Activated T-cell treated with anti-CD3 and anti-CD28 coated beads, Interleukin-2, amount 50 U/mL, for 72 hours (primary cell): ENCODE measurements around the gene TXNRD2. TPM values are rescaled to one million over a fixed set of nuclear protein-coding genes. Genes with fewer than 3 reads are reported as not detected.
"Not testable (repeated sequence)": the region's sequence is repeated elsewhere in the genome, so short reads cannot be mapped to it uniquely, and the experiment has no call there.

Source experiments
- ATAC-seq, 2 donors: fragments of 150-1000 bp; cut with Tn5 transposase; replicated peaks in 1 of 2; 2 replicates each; pipeline ENCODE4 v1.10.0; 2021; ENCODE audit warnings: moderate library complexity in 2 of 2, mild to moderate bottlenecking in 1 of 2
- DNase-seq, 2 donors: peaks; one replicate each; pipeline ENCODE4 v3.0.0; 2021 to 2022; ENCODE audit warnings: mixed read lengths in 1 of 2
- H3K27ac Mint-ChIP-seq: one replicate; pipeline ENCODE4 v1.8.0; 2022; ENCODE audit warnings: mild to moderate bottlenecking, moderate library complexity, mixed read lengths
- H3K27me3 Mint-ChIP-seq: one replicate; pipeline ENCODE4 v1.8.0; 2022; ENCODE audit warnings: low read depth, mixed read lengths
- H3K36me3 Mint-ChIP-seq, 2 donors: one replicate each; pipeline ENCODE4 v1.8.0; 2022; ENCODE audit warnings: mixed read lengths in 2 of 2, mild to moderate bottlenecking in 1 of 2; ENCODE audit not compliant: insufficient read depth in 2 of 2
- H3K4me1 Mint-ChIP-seq: one replicate; pipeline ENCODE4 v1.8.0; 2022; ENCODE audit warnings: low read depth, mixed read lengths
- H3K4me3 Mint-ChIP-seq, 2 donors: one replicate each; pipeline ENCODE4 v1.8.0; 2022; ENCODE audit warnings: mild to moderate bottlenecking in 2 of 2, mixed read lengths in 2 of 2, moderate library complexity in 2 of 2
- H3K9me3 Mint-ChIP-seq, 2 donors: one replicate each; pipeline ENCODE4 v1.8.0; 2022; ENCODE audit warnings: mixed read lengths in 2 of 2
- total RNA-seq, 2 donors: library from RNA; stranded (reverse); gene quantifications; one replicate each; pipeline ENCODE4 v1.2.3, GENCODE V29; 2022

The TXNRD2 gene
- total RNA-seq, 2 donors from 2014 or later: 21.3 to 23.4 TPM

DNA sequence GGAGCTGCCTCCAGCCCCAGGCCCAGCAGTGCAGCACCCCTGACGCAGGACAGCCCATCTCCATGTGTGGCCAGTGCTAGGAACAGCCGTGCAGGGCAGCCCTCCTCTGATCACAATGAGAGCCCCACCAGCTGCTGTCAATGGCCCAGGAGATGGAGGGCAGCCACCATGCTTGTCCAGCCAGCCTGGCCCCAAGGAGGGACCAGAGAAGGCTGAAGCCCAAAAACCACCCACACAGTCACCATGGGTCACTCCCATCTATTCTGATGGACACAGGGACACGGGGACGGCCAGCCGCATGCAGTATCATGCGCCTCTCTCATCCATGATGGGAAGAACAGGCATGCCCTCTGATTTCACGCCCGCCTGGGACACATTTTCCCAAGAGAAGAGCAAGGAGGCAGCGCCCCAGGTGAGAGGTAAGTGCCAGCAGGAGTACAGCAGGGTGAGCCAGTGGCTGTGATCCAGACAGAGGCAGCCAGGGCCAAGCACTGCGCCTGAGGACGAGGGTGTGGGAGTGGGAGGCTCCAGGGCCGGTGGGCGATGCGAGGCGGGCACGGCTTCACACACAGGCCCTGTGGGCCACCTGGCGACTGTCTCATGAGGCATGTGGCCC, 53.4 kb downstream of the TXNRD2 start:
- Mint-ChIP-seq H3K4me1 (peaks cover 62% of the 10 kb centered on the region), H3K27me3 (no peaks in the 10 kb centered on the region), H3K36me3 (no peaks in the 10 kb centered on the region), H3K4me3 (no peak overlapping the region), H3K9me3 (no peaks in the 10 kb centered on the region), H3K27ac (no peak overlapping the region)
- no peak for ATAC-seq
- DNase-seq: no peak

DNA sequence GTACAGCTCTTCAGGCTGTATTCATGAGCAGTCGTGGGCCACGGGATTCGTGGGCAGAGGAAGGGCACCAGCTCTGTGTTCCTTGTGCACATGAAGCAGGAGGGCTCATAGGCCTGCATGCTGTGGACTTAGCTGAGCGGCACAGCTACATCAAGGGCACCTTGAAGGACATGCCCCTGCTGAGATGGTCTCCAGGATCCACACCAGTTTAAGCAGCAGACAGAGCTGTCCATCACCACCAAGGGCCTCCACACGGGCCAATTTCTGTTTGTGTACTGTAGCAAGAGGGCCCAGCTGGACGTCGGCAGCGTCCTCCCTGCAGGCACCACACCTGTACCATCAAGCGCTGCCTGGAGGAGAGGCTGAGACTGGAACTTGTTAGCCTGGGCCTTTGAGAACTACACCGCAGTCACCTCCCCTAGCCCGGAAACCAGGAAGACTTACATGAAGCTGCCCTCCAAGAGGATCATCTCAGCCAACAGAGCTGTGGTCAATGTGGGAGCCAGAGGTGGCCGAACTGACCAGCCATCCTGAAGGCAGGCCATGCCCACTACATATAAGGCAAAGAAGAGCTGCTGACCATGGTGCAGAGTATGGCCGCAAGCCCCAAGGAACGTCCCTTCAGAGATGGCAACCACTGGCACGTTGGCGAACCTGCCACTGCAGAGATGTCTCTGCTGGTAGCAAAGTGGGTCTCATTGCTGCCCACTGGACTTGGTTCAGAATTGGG, 54.2 kb downstream of the TXNRD2 start:
- Mint-ChIP-seq H3K36me3 (no peaks in the 10 kb centered on the region), H3K4me3 (peak overlapping the region in 1 of 2 donors; percentile 20)

DNA sequence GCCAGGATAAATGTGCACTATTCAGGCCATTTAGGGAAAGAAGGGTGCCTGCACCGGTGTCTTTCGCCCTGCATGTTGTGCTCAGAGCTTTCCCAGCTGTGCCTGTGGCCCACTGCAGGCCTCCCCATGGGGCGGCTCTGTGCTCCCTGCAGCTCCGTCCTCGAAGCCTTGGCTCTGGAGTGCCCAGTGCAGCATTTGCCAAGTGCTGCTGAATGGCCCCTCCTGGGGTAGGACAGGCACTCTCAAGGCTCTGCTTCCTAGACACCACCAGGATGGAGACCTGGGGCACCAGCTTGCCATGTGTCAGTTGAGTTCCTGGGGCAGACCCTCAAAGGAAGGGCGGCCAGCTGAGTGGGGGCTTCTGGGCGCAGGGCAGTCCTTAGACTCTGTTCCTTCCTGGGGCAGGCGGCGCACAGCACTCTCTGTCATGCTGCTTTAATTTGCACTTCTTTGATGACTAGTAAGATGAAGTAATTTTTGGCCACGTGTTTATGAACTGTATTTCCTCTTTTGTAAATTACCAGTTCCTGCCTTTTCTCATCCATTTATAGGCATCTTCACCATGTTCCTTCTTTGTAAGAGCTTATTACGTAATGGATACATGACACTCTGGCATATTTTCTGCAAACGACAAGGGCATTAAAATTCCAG, 54.9 kb downstream of the TXNRD2 start:
- no peaks in the 10 kb centered on the region for H3K27me3 Mint-ChIP-seq
- peak overlapping the region; percentile 58 for H3K27ac Mint-ChIP-seq
- H3K9me3 Mint-ChIP-seq: no peaks in the 10 kb centered on the region
- ATAC-seq (peak in 1 of 2 donors; percentile 25), DNase-seq (no peak)
- H3K36me3 Mint-ChIP-seq: no peaks in the 10 kb centered on the region
- peak overlapping the region; percentile 19 to 20 for H3K4me3 Mint-ChIP-seq
- peaks cover 48% of the 10 kb centered on the region for H3K4me1 Mint-ChIP-seq

More for the DNA sequence above, 54.2 kb downstream of the TXNRD2 start:
- peaks cover 55% of the 10 kb centered on the region for H3K4me1 Mint-ChIP-seq
- no peaks in the 10 kb centered on the region for H3K9me3 Mint-ChIP-seq
- H3K27ac Mint-ChIP-seq: peak overlapping the region; percentile 58
- DNase-seq (no peak), ATAC-seq (no peak)
- no peaks in the 10 kb centered on the region for H3K27me3 Mint-ChIP-seq

DNA sequence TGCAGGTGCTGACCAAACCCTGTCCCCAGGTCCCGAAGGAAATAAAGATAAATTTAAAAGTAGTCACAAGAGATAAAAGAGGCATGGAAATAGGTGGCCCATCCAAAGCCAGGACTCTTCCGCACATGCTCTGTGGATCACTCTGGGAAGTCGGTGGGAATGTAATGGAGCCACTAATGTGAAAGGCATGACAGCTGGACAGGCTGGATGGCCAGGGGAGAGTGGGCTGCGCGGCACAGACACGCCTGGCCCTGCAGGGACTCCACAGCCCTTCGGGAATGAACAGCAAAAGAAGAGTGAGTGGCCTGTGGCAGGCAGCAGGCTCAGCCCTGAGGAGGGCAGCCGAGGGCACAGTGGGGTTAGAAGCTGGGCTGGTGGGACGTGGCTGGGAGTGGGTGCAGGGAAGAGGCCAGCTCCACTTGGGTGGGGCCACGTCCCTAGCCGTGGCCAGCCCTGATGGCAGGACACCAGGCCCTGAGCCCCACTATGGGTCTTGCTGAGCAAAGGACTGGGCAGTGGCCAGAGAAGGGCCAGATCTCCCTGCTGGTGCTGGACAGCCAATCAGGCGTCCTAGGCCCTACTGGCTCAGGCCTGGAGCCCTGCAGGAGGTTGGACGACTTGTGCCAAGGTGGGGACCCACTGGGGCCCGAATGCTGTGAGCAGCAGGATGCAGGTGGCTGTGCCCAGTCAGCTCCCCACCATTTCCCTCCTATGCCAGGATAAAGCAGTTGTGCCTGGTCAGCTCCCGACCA, 55.6 kb downstream of the TXNRD2 start:
- peak overlapping the region; percentile 71 for H3K27ac Mint-ChIP-seq
- DNase-seq (no peak), ATAC-seq (no peak)
- H3K4me3 Mint-ChIP-seq: peak overlapping the region; percentile 47 to 56
- H3K9me3 Mint-ChIP-seq: no peaks in the 10 kb centered on the region
- H3K36me3 Mint-ChIP-seq: no peaks in the 10 kb centered on the region
- H3K4me1 Mint-ChIP-seq: peaks cover 41% of the 10 kb centered on the region
- H3K27me3 Mint-ChIP-seq: no peaks in the 10 kb centered on the region

DNA sequence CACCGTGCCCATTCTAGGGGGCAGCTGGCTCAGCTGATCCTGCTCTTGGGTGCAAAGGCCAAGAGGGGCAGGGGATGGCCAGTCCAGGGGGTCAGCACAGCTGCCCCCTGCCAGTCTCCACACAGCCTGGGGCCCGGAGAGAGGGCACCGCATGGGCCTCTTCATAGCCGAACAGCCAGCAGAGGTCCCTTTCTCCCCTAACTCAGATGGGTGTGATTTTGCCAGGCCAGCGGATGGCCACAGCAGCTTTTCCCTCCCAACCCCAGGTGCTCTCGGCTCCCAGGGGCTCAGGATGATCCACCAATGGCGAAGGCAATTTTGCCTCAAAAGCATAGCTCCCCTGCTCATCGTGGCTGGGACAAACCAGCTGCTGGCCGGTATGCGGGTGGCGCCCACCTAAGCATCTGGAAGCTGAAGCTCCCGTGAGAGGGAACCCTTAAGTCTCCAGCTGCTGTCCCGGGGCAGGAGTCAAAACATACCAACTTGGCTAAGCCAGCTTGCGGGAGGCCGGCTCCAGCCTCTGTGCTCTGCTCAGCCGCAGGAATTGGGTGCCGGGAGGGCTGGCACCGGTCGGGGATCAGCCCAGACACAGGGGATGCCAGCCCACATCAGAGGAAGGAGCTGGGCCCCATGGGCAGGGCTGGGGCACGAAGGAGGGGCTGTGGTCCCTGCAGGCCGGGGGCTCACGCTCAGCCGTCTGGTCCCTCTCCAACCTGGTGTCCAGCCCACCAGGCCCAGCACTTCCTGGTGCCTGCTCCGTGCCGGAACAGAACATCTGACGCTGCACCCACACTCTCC, 56.5 kb downstream of the TXNRD2 start:
- H3K9me3 Mint-ChIP-seq: no peaks in the 10 kb centered on the region
- H3K4me1 Mint-ChIP-seq: peaks cover 32% of the 10 kb centered on the region
- ATAC-seq: no peak
- H3K4me3 Mint-ChIP-seq: peak overlapping the region; percentile 47 to 56
- peak overlapping the region; percentile 71 for H3K27ac Mint-ChIP-seq
- no peaks in the 10 kb centered on the region for H3K36me3 Mint-ChIP-seq
- no peak for DNase-seq
- no peaks in the 10 kb centered on the region for H3K27me3 Mint-ChIP-seq

DNA sequence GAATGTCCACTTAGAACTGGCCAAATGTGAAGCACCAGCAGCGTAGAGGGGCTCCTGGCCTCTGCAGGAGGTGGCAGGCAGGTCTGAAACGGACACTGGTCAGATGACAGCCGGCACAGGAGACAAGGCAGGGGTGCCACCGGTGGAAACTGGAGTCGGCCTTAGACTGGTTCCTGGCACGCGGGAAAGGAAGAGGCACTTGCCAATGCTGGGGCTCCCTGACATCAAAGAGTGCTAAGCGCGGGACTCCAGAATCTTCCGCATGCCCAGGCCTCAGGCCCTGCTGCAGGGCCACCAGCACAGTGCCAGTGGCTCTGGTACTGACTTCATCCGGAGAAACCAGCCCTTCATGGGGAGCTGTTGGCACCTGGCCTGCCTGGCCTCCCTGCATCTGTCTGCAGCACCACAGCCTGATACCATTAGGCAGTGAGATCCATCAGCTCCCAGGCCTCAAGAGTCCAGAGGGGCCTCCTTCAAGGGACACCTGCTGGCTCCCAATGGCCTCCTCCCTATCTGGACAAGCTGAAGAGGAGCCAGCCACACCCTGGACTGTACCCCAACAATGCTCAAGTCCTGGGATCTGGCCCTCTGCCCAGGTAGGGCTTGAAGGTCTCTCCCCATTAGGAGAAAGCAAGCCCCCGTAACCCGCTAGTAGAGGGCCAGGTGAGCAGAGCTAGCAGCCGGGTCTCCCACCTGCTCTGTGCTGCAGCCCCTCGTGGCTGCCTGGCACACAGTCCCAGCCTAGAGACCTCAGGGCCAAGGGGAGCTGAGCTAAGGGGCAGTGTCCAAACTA, 57.3 kb downstream of the TXNRD2 start:
- H3K27ac Mint-ChIP-seq: no peak overlapping the region

DNA sequence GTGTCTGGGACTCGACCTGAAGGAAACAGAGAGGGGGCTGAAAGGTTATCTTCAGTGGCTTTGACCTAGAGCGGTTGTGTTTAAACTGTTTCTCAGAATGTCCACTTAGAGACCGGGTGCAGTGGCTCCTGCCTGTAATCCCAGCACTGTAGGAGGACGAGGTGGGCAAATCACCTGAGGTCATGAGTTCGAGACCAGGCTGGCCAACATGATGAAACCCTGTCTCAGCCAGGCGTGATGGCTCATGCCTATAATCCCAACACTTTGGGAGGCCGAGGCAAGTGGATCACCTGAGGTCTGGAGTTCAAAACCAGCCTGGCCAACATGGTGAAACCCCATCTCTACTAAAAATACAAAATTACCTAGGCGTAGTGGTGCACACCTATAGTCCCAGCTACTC, 58.2 kb downstream of the TXNRD2 start:
- H3K27ac Mint-ChIP-seq, H3K9me3 Mint-ChIP-seq, H3K36me3 Mint-ChIP-seq, H3K27me3 Mint-ChIP-seq, H3K4me3 Mint-ChIP-seq, DNase-seq, ATAC-seq: not testable (repeated sequence)
- H3K4me1 Mint-ChIP-seq: peaks cover 28% of the 10 kb centered on the region

More for the DNA sequence above, 57.3 kb downstream of the TXNRD2 start:
- no peaks in the 10 kb centered on the region for H3K27me3 Mint-ChIP-seq
- no peaks in the 10 kb centered on the region for H3K9me3 Mint-ChIP-seq
- H3K36me3 Mint-ChIP-seq: no peaks in the 10 kb centered on the region
- peaks cover 28% of the 10 kb centered on the region for H3K4me1 Mint-ChIP-seq
- DNase-seq (no peak), ATAC-seq (no peak)
- no peak overlapping the region for H3K4me3 Mint-ChIP-seq

DNA sequence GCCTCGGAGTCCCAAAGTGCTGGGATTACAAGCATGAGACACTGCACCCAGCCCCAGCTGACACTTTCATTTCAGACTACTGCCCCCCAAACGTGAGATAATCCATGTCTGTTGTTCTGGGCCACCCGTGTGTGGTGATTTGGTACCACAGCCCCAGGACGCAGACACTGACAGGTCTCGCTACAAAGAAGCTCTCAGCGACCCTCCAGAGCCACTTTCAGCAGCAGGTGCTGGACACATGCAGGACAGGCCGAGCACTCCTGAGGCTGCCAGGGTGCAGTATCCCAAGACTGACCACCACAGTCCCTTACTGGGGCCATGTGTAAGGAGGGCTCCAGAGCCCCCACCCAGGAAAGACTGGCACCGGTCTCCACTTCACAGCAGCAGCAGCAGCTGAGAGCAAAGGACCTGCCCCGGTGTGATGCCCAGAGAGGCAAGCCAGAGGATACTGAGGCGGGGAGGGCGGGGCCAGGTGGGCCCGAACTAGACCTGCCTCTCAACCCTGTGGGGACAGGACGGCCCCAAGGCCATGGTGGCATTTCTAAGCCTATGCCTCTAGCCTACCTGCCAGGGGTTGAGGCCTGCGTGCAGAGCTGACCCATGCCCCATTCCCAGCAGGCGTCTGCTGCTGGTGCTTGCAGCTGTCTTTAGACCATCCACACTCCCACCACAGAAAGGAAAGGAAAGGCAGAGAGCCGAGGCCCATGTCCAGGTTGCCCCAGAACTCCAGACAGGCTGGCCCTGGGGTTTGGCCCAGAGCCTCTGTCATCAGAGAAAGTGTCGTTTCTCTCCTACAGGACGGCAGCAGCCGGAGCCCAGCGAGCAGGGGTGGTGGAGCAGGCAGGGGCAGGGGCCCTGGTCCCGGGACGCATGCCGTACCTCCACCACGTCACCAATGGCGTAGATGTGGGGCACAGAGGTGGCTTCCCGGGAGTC, 58.9 kb downstream of the TXNRD2 start:
- no peak overlapping the region for H3K27ac Mint-ChIP-seq
- H3K36me3 Mint-ChIP-seq: no peaks in the 10 kb centered on the region
- no peaks in the 10 kb centered on the region for H3K9me3 Mint-ChIP-seq
- no peak overlapping the region for H3K4me3 Mint-ChIP-seq
- ATAC-seq (no peak), DNase-seq (no peak)
- peaks cover 23% of the 10 kb centered on the region for H3K4me1 Mint-ChIP-seq
- H3K27me3 Mint-ChIP-seq: no peaks in the 10 kb centered on the region

DNA sequence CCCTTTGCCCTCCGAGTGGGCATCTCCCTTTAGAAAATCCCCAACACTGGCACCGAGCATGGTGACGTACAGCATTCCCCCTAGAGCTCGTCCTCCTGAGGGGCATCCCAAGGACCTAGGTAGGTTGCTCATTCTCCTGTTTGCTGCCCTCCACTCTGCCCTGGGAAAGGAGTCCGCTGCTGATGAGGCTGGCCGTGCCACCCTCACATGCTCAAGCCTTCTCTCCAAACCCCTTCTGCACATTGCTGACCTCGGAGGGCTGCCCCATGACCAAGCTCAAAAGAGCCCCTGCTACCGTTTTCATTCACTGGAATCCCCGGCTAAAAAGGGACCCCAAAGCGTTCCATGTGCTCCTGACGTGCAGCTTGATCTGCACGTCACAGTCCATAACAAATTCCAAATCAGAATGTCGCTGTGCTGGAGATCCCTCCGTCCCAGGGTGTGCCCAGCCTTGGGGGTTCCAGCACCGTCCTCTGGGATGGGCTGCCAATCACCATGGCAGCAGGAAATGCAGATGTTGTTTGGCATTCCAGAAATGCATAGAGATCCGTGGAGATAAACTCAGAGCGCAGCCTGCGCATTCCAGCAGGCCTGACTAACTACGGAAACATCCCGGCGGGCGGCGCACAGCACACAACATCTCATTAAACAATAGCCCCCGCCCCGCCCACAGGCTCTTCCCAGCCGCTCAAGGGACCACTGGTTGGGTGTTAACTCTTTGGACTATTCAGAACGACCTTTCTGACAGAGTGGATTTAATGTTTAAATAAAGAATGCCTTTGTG, 60.6 kb downstream of the TXNRD2 start:
- DNase-seq: no peak
- H3K36me3 Mint-ChIP-seq: no peaks in the 10 kb centered on the region

DNA sequence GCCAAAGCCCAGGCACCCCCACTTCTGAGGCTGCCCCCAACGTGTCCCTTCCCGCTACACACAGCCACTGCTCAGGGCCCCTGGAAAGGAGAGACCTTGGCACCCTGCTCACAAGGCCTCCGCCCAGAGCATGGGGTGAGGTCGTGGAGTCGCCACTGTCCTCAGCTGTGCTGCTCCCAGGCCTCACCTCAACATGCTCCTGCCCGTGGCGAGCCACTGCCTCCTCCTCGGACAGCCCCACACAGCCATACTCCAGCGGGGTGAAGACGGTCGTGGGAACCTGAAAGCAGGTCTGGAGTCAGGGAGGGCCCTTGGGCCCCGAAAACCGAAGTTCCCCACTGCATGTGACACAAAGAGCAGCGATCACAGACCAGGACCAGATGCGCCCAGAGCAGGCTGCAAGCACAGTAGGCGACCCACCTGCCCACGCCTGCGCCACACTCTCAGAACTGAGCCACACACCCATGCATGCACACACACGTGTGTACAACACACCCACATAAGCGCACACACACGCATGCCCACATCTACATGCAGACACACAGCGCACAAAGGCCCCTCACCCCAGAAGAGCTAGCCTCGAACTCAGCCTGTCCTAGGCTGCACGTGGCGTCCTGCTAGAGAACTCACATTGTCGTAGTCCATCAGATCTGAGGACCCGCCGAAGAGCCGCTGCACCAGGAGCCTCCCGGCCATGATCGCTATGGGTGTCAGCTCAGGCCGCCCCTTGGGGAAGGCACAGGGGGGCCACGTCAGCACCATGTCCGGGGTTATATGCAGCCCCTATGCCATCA, 61.4 kb downstream of the TXNRD2 start:
- Mint-ChIP-seq H3K27me3 (no peaks in the 10 kb centered on the region), H3K9me3 (no peaks in the 10 kb centered on the region), H3K27ac (no peak overlapping the region), H3K36me3 (no peaks in the 10 kb centered on the region), H3K4me1 (no peaks in the 10 kb centered on the region), H3K4me3 (no peak overlapping the region)
- no peak for DNase-seq
- peak; percentile 11 to 13 for ATAC-seq

More for the DNA sequence above, 60.6 kb downstream of the TXNRD2 start:
- Mint-ChIP-seq H3K4me1 (peaks cover 7% of the 10 kb centered on the region), H3K27ac (no peak overlapping the region), H3K9me3 (no peaks in the 10 kb centered on the region), H3K4me3 (no peak overlapping the region), H3K27me3 (no peaks in the 10 kb centered on the region)
- no peak for ATAC-seq
